ENCODE results near the gene HIP1.
A peak's percentile ranks its signal among the peaks of the same experiment; 100 is the strongest.
"Not testable (repeated sequence)": the region's sequence is repeated elsewhere in the genome, so short reads cannot be mapped to it uniquely, and the experiment has no call there.

Gene HIP1

GRCh38 chr7:75738604-75738974 lies at the start of gene HIP1:
Gene HIP1 (minus strand): TSS chr7:75738941. CDS start chr7:75738920, 21 bp downstream.
- DNase-seq = no peak

DNA sequence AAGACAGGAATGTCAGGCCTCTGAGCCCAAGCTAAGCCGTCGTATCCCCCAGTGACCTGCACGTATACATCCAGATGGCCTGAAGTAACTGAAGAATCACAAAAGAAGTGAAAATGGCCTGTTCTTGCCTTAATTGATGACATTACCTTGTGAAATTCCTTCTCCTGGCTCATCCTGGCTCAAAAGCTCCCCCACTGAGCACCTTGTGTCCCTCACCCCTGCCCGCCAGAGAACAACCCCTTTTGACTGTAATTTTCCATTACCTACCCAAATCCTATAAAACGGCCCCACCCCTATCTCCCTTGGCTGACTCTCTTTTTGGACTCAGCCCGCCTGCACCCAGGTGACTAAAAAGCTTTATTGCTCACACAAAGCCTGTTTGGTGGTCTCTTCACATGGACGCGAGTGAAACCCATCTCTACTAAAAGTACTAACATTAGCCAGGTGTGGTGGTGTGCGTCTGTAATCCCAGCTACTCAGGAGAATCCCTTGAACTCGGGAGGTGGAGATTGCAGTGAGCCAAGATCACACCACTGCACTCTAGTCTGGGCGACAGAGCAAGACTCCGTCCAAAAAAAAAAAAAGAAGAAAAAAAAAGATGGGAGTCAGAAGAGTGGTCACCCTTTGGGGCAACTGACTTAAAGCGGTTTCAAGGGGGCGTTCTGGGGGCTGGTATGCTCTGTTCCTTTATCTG lies 49.6 kb upstream of the HIP1 start:
- DNase-seq = not testable (repeated sequence)

GRCh38 chr7:75783058-75783457 lies 44.3 kb upstream of the HIP1 start:
- not testable (repeated sequence) for DNase-seq

DNA sequence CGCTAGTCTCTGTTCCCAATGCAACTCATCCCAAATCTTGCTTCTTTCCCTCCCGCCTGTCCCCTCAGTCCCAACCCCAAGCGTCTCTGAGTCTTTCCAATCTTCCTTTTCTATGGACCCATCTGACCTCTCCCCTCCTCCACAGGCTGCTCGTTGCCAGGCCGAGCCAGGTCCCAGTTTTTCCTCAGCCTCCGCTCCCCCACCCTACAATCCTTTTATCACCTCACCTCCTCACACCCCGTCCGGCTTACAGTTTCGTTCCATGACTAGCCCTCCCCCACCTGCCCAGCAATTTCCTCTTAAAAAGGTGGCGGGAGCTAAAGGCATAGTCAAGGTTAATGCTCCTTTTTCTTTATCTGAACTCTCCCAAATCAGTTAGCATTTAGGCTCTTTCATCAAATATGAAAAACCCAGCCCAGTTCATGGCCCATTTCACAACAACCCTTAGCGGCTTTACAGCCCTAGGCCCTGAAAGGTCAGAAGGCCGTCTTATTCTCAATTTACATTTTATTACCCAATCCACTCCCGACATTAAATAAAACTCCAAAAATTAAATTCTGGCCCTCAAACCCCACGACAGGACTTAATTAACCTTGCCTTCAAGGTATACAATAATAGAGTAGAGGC lies 42.0 kb upstream of the HIP1 start:
- DNase-seq = not testable (repeated sequence)

DNA sequence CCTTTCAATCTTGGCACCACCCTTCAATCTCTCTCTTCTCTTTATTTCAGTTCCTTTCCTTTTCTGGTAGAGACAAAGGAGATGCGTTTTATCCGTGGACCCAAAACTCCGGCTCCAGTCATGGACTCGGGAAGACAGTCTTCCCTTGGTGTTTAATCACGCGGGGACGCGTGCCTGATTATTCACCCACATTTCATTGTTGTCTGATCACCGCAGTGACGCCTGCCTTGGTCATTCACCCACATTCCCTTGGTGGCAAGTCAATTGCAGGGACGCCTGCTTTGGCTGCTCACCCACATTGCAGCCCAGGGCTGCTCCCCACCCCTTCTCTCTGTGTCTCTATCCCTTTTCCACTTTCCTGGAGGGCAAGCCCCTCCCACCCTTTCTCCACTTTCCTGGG lies 40.8 kb upstream of the HIP1 start:
- not testable (repeated sequence) for DNase-seq

GRCh38 chr7:75779035-75779434 lies 40.3 kb upstream of the HIP1 start:
- not testable (repeated sequence) for DNase-seq

- DNase-seq = peak; percentile 59
Observed at GRCh38 chr7:75776295-75776971, 37.7 kb upstream of the HIP1 start.

- not testable (repeated sequence) for DNase-seq
Observed at GRCh38 chr7:75773958-75774357, 35.2 kb upstream of the HIP1 start.

- DNase-seq = no peak
Observed at GRCh38 chr7:75772081-75773077, 33.6 kb upstream of the HIP1 start, which contains the start of gene CCL26. Gene CCL26 (minus strand): TSS chr7:75772211. CDS start chr7:75772176, 35 bp downstream.

DNA sequence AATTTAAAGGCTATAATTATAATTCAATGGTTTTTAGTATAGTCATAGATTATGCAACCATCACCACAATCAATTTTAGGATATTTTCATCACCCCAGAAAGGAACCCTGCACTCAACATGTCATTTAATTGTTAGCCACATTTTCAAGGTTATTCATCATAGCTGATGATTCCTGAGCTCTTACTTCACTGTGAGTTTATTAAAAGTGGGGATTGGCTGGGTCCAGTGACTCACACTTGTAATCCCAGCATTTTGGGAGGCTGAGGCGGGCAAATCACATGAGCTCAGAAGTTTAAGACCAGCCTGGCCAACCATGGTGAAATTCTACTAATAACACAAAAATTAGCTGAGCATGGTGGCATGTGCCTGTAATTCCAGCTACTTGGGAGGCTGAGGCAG lies 32.5 kb upstream of the HIP1 start:
- no peak for DNase-seq

GRCh38 chr7:75762350-75762917 lies 23.7 kb upstream of the HIP1 start:
- DNase-seq = peak; percentile 57

DNA sequence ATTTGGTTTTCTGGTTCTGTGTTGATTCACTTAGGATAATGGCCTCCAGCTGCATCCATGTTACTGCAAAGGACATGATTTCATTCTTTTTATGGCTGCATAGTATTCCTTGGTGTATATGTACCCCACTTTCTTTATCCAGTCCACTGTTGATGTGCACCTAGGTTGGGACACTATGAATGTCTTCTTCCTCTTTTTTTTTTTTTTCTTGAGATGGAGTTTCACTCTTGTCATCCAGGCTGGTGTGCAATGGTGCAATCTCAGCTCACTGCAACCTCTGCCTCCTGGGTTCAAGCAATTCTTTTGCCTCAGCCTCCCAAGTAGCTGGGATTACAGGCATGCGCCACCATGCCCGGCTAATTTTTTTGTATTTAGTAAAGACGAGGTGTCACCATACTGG lies 23.1 kb upstream of the HIP1 start:
- DNase-seq = not testable (repeated sequence)

DNA sequence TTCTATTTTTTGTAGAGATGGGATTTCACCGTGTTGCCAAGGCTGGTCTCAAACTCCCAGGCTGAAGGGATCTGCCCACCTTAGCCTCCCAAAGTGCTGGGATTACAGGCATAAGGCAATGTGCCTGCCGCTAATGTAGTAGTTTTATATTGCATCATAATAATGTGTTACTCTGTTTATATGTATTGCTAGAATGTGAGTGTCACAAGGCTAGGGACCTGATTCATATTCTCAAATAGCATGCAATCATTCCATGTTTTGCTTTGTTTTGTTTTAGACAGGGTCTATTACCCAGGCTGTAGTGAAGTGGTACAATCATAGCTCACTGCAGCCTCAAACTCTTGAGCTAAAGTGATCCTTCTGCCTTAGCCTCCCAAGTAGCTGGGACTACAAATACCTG lies 19.8 kb upstream of the HIP1 start:
- no peak for DNase-seq

- no peak for DNase-seq
Observed at GRCh38 chr7:75757860-75758259, 19.1 kb upstream of the HIP1 start.

DNA sequence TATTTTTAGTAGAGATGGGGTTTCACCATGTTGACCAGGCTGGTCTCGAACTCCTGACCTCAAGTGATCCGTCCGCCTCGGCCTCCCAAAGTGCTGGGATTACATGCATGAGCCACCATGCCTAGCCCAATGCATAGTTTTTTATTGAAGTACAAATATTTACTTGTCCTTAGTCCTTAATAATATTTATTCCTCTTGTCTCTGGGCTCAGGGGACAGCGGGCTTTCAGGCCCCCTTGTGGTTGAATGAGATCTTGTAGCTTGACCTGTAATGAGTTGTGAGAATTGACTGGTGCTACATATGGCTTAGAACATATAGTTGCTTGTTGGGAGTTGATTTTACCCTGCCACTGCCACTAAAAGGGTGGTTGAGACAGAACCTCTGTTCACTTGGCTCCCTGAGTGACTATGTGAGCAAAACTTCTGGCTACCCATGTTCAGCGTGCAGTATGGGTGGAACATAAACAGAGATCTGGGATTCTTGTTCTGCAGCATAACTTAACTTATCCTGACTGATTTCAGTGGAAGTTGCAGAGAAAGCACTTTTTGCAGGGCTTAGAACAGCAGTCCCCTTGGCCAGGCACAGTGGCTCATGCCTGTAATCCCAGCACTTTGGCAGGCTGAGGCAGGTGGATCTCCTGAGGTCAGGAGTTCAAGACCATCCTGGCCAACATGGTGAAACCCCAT lies 18.4 kb upstream of the HIP1 start:
- peak; percentile 24 for DNase-seq

GRCh38 chr7:75756206-75756990 lies 17.7 kb upstream of the HIP1 start:
- DNase-seq = no peak

GRCh38 chr7:75743455-75743859 lies 4.7 kb upstream of the HIP1 start:
- no peak for DNase-seq

- DNase-seq = no peak
Observed at GRCh38 chr7:75740846-75741497, 2.2 kb upstream of the HIP1 start.

- DNase-seq = no peak
Observed at GRCh38 chr7:75739796-75740672, 1.3 kb upstream of the HIP1 start.

All from CD4-positive, alpha-beta T cell treated with Interleukin-10 for 1 hour (primary cell).